DOHH2 (cell line): ENCODE data around the gene DNAJC4.
A peak's percentile ranks its signal among the peaks of the same experiment; 100 is the strongest.

ENCODE experiments used
- H3F3A ChIP-seq: fragments of 200-600 bp; sonication (generic), shearing (Covaris generic); 2 replicates; pipeline ENCODE4 v1.6.0; 2016; ENCODE audit warnings: antibody characterized with exemption, mild to moderate bottlenecking; ENCODE audit not compliant: control insufficient read depth, insufficient read depth
- H3K27ac ChIP-seq: fragments of 200-600 bp; sonication (generic); 2 replicates; pipeline ENCODE4 v1.5.1; 2014; ENCODE audit warnings: low read depth, mild to moderate bottlenecking, low read length, moderate library complexity
- H3K27me3 ChIP-seq: fragments of 200-600 bp; sonication (generic); 2 replicates; pipeline ENCODE4 v1.6.1; 2014; ENCODE audit warnings: mild to moderate bottlenecking, low read length, mixed read lengths; ENCODE audit not compliant: control insufficient read depth
- H3K36me3 ChIP-seq: fragments of 200-600 bp; sonication (generic); 2 replicates; pipeline ENCODE4 v1.6.1; 2014; ENCODE audit warnings: mild to moderate bottlenecking, low read length, moderate library complexity, mixed read lengths; ENCODE audit not compliant: control insufficient read depth
- H3K4me1 ChIP-seq: fragments of 200-600 bp; sonication (generic); 2 replicates; pipeline ENCODE4 v1.6.1; 2014; ENCODE audit warnings: mild to moderate bottlenecking, low read length, mixed read lengths; ENCODE audit not compliant: control insufficient read depth
- H3K4me2 ChIP-seq: fragments of 200-600 bp; sonication (generic); 2 replicates; pipeline ENCODE4 v1.6.0; 2014; ENCODE audit warnings: mild to moderate bottlenecking, low read length, moderate library complexity
- H3K4me3 ChIP-seq: fragments of 200-600 bp; sonication (generic); 2 replicates; pipeline ENCODE4 v1.5.1; 2014; ENCODE audit warnings: mild to moderate bottlenecking, low read length, mixed read lengths
- H3K79me2 ChIP-seq: fragments of 200-600 bp; sonication (generic); 2 replicates; pipeline ENCODE4 v1.6.1; 2014; ENCODE audit warnings: mild to moderate bottlenecking, low read length, mixed read lengths; ENCODE audit not compliant: control insufficient read depth
- H3K9me2 ChIP-seq: fragments of 200-600 bp; sonication (generic); replicated peaks from 2 replicates; pipeline ENCODE4 v1.6.1; 2014; ENCODE audit warnings: mild to moderate bottlenecking, low read length, mixed read lengths; ENCODE audit not compliant: control insufficient read depth
- H3K9me3 ChIP-seq: fragments of 200-600 bp; sonication (generic); 2 replicates; pipeline ENCODE4 v1.6.1; 2014; ENCODE audit warnings: antibody characterized with exemption, low read length, mixed read lengths; ENCODE audit not compliant: control insufficient read depth, insufficient read depth
- H4K20me1 ChIP-seq: fragments of 200-600 bp; sonication (generic); 2 replicates; pipeline ENCODE4 v1.6.0; 2014; ENCODE audit warnings: low read depth, mild to moderate bottlenecking, antibody characterized with exemption, low read length, moderate library complexity; ENCODE audit not compliant: control insufficient read depth, insufficient read depth
- EZH2phosphoT487 ChIP-seq: fragments of 200-600 bp; sonication (generic); IDR thresholded peaks from 2 replicates; pipeline ENCODE4 v1.6.1; 2017; ENCODE audit warnings: borderline replicate concordance, mild to moderate bottlenecking, antibody characterized with exemption, low read length, moderate library complexity, mixed read lengths
- TF ChIP-seq, protein P1 (sequence below): fragments of 200-600 bp; sonication (generic); IDR thresholded peaks from one replicate; pipeline ENCODE4 v1.5.1; 2014; ENCODE audit warnings: antibody characterized with exemption, mild to moderate bottlenecking, low read depth, low read length; ENCODE audit not compliant: poor library complexity, severe bottlenecking

DNAJC4 gene

DNA sequence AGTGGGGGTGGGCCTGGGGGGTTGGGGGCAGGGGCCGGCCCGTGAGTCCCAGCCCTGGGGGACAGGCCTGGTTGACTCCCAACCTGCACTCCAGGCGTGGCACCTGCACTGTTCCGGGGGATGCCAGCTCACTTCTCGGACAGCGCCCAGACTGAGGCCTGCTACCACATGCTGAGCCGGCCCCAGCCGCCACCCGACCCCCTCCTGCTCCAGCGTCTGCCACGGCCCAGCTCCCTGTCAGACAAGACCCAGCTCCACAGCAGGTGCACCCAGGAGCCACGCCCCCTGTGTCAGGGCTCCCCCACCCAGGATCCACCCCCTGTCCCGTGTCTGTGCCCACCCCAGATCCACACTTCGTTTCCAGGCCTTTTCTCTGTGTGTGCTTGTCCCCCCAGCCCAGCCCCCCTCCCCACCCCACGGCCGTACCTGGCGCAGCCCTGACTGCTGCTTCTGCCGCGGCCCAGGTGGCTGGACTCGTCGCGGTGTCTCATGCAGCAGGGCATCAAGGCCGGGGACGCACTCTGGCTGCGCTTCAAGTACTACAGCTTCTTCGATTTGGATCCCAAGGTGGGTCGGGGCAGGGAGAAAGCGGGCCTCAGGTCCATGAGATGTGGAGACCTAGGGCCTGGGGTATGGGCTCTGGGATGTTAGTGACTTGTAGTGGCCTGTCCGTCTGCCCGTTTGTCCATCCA lies 19.0 kb upstream of the DNAJC4 start:
- H3K27ac ChIP-seq = no peak overlapping the region
- no peaks in the 10 kb centered on the region; the same call in 1 of the 2 replicates for H4K20me1 ChIP-seq
- peaks cover 96% of the 10 kb centered on the region for H3K4me1 ChIP-seq
- no peaks in the 10 kb centered on the region for H3K27me3 ChIP-seq
- no peak overlapping the region for H3K4me3 ChIP-seq
- peaks cover 82% of the 10 kb centered on the region for H3K36me3 ChIP-seq
- H3K9me3 ChIP-seq = no peaks in the 10 kb centered on the region
- H3K9me2 ChIP-seq = no peaks in the 10 kb centered on the region
- peak overlapping the region; percentile 15; the same call in 1 of the 2 replicates for H3K4me2 ChIP-seq
- TF ChIP-seq, protein P1, sequence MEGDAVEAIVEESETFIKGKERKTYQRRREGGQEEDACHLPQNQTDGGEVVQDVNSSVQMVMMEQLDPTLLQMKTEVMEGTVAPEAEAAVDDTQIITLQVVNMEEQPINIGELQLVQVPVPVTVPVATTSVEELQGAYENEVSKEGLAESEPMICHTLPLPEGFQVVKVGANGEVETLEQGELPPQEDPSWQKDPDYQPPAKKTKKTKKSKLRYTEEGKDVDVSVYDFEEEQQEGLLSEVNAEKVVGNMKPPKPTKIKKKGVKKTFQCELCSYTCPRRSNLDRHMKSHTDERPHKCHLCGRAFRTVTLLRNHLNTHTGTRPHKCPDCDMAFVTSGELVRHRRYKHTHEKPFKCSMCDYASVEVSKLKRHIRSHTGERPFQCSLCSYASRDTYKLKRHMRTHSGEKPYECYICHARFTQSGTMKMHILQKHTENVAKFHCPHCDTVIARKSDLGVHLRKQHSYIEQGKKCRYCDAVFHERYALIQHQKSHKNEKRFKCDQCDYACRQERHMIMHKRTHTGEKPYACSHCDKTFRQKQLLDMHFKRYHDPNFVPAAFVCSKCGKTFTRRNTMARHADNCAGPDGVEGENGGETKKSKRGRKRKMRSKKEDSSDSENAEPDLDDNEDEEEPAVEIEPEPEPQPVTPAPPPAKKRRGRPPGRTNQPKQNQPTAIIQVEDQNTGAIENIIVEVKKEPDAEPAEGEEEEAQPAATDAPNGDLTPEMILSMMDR = no peak
- TF ChIP-seq EZH2phosphoT487 = no peak
- peaks cover 22% of the 10 kb centered on the region for H3F3A ChIP-seq
- H3K79me2 ChIP-seq = peaks cover 47% of the 10 kb centered on the region

DNA sequence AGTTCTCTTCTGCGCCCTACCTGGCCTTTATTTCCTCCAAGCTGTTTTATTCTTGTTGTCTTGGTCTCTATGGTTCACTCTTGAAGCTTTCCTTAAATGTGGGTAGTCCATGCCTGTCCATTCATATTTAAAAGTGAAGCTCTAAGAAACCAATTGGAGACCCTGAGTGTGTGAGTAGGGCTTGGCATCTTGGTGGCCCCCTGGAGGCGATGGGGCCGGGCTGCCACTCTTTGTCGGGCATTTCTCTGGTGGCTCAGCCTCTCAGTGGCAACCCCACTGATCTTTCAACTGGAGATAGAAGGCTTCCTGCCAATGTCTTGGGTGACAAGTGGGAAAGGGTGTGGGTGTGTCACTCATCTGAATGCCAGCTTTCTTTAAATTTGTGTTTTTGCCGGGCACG lies 13.5 kb upstream of the DNAJC4 start:
- no peaks in the 10 kb centered on the region for H4K20me1 ChIP-seq
- peaks cover 22% of the 10 kb centered on the region for H3F3A ChIP-seq
- peaks cover 8% of the 10 kb centered on the region for H3K79me2 ChIP-seq
- peaks cover 52% of the 10 kb centered on the region for H3K4me1 ChIP-seq
- H3K9me2 ChIP-seq = no peaks in the 10 kb centered on the region
- no peak overlapping the region for H3K4me3 ChIP-seq
- TF ChIP-seq EZH2phosphoT487 = no peak
- TF ChIP-seq, protein P1 = peak; percentile 29
- H3K27ac ChIP-seq = peak overlapping the region; percentile 29; the same call in 1 of the 2 replicates
- H3K36me3 ChIP-seq = peaks cover 71% of the 10 kb centered on the region
- H3K4me2 ChIP-seq = no peak overlapping the region
- H3K9me3 ChIP-seq = no peaks in the 10 kb centered on the region
- no peaks in the 10 kb centered on the region for H3K27me3 ChIP-seq

DNA sequence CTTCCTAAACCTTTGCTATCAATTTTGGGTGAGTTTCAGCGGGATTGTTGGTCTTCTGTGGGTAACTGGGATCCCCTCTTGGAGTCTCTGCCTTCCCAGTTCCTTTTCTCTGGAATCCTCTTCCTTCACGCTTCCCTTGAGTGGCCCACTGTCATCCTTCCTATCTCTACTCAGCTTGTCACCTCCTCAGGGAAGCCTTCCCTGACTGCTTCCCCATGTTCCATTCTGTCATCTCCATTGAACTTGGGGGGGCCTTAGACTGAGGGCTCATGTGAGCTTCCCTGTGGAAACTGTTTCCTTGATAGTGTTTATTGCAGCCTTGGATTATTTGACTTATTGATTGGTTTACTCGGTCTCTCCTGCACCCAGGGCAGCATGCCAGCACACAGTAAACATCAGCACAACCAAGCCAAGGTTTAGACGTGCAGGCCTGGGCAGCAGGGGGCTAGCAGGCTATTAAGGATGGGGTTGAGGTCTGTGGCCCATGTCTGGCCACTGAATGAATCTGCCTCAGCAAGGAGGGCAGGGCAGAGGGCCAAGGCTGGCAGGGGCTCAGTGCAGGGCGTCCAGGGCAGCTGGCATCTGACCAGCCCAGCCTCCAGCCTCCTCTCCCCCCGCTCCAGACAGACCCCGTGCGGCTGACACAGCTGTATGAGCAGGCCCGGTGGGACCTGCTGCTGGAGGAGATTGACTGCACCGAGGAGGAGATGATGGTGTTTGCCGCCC lies 11.6 kb upstream of the DNAJC4 start:
- H3K9me3 ChIP-seq = no peaks in the 10 kb centered on the region
- peaks cover 71% of the 10 kb centered on the region for H3K36me3 ChIP-seq
- peaks cover 24% of the 10 kb centered on the region for H3F3A ChIP-seq
- H3K4me3 ChIP-seq = no peak overlapping the region
- no peak overlapping the region for H3K27ac ChIP-seq
- peaks cover 33% of the 10 kb centered on the region for H3K4me1 ChIP-seq
- no peak overlapping the region for H3K4me2 ChIP-seq
- no peaks in the 10 kb centered on the region for H3K9me2 ChIP-seq
- H4K20me1 ChIP-seq = no peaks in the 10 kb centered on the region
- H3K27me3 ChIP-seq = no peaks in the 10 kb centered on the region
- peaks cover 3% of the 10 kb centered on the region; the same call in 1 of the 2 replicates for H3K79me2 ChIP-seq
- TF ChIP-seq, protein P1 = no peak
- TF ChIP-seq EZH2phosphoT487 = no peak
